Measurements from ENCODE around the gene MICALL2. TPM values are rescaled to one million over a fixed set of nuclear protein-coding genes. Genes with fewer than 3 reads are reported as not detected.

MICALL2 gene
- total RNA-seq, 1 donor from 2014 or later = 14.7 TPM

- Histone ChIP-seq H3K36me3 (ENCODE audit: control insufficient read depth, insufficient read depth, low read length) (no peaks in the 10 kb centered on the region), H3K27me3 (ENCODE audit: control insufficient read depth, insufficient read depth, low read length) (peaks cover 61% of the 10 kb centered on the region), H3K4me3 (ENCODE audit: low read depth, low read length) (no peak overlapping the region)
- TF ChIP-seq CTCF (IDR thresholded peaks at IDR 0.05; ENCODE audit: insufficient read depth, low read length, poor library complexity, severe bottlenecking) = no peak
- no peak for DNase-seq (ENCODE audit: low read depth)
Observed at GRCh38 chr7:1408466-1408865, 50.8 kb downstream of the MICALL2 start.

DNA sequence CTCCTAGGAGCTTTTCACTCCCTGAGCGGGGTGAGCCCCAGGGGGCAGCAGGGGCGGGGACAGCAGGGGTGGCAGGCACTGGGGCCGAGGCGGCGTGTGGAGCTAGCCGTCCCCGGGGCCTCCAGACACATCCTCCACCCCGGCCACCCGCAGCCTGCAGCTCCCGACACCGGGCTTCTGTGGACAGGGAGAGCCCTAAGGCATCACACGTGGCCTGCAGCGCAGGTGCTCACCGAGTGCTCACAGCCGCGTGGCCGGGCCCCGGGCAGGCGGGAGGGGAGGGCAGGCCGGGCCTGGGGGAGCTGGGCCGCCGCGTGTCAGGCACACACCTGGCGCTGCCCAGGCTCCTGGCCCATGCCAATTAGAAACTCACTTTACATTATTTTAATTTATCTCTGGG, 51.4 kb downstream of the MICALL2 start:
- DNase-seq (ENCODE audit: low read depth) = no peak
- Histone ChIP-seq H3K36me3 (ENCODE audit: control insufficient read depth, insufficient read depth, low read length) (no peaks in the 10 kb centered on the region), H3K27me3 (ENCODE audit: control insufficient read depth, insufficient read depth, low read length) (peaks cover 66% of the 10 kb centered on the region), H3K4me3 (ENCODE audit: low read depth, low read length) (no peak overlapping the region)
- TF ChIP-seq CTCF (IDR thresholded peaks at IDR 0.05; ENCODE audit: insufficient read depth, low read length, poor library complexity, severe bottlenecking) = no peak

DNA sequence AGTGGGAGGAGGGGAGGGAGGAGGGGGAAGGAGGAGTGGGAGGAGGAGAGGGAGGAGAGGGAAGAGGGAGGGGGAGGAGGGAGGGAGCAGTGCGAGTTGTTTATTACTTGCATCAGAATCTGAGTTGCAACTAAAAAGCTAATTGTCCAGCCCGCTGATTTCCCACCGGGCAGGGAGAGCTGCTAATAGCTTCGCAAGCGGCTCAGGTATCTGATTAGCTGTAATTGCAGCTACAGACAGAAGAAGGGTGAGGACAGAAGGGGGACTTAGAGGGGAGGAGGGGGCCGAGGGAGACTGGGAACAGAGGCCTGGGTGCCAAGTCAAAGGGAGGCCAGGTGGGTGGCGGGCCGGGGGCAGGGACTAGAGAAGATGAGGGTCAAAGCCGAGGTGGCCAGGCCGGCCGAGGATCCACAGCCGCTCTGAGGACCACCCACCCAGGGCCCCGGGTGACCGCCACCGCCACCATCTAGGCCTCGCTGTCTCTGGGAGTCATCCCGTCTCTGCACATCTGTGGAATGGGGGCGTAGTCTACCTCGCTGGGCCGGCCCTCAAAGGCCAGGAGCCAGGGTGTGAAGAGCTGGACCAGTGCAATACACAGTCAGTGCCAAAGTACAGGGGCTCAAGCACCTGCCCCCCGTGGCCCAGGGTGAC, 54.2 kb downstream of the MICALL2 start:
- Histone ChIP-seq H3K36me3 (ENCODE audit: control insufficient read depth, insufficient read depth, low read length) (no peaks in the 10 kb centered on the region), H3K4me3 (ENCODE audit: low read depth, low read length) (no peak overlapping the region), H3K27me3 (ENCODE audit: control insufficient read depth, insufficient read depth, low read length) (peaks cover 68% of the 10 kb centered on the region)
- no peak for DNase-seq (ENCODE audit: low read depth)
- TF ChIP-seq CTCF (IDR thresholded peaks at IDR 0.05; ENCODE audit: insufficient read depth, low read length, poor library complexity, severe bottlenecking) = no peak

- Histone ChIP-seq H3K4me3 (ENCODE audit: low read depth, low read length) (no peak overlapping the region), H3K36me3 (ENCODE audit: control insufficient read depth, insufficient read depth, low read length) (no peaks in the 10 kb centered on the region), H3K27me3 (ENCODE audit: control insufficient read depth, insufficient read depth, low read length) (peaks cover 68% of the 10 kb centered on the region)
- no peak for TF ChIP-seq CTCF (IDR thresholded peaks at IDR 0.05; ENCODE audit: insufficient read depth, low read length, poor library complexity, severe bottlenecking)
- no peak for DNase-seq (ENCODE audit: low read depth)
Observed at GRCh38 chr7:1404460-1404809, 54.8 kb downstream of the MICALL2 start.

GRCh38 chr7:1403638-1404459, 55.4 kb downstream of the MICALL2 start:
- Histone ChIP-seq H3K27me3 (ENCODE audit: control insufficient read depth, insufficient read depth, low read length) (peaks cover 65% of the 10 kb centered on the region), H3K36me3 (ENCODE audit: control insufficient read depth, insufficient read depth, low read length) (no peaks in the 10 kb centered on the region), H3K4me3 (ENCODE audit: low read depth, low read length) (no peak overlapping the region)
- DNase-seq (ENCODE audit: low read depth) = no peak
- TF ChIP-seq CTCF (IDR thresholded peaks at IDR 0.05; ENCODE audit: insufficient read depth, low read length, poor library complexity, severe bottlenecking) = no peak

Measured in kidney epithelial cell (primary cell).